NCI-H1436 (cell line): ENCODE measurements around the gene ARHGAP1.

Experiments
- DNase-seq: peaks from one replicate; lab custom pipeline; 2025; lab: John Stamatoyannopoulos, UW

Gene ARHGAP1

DNA sequence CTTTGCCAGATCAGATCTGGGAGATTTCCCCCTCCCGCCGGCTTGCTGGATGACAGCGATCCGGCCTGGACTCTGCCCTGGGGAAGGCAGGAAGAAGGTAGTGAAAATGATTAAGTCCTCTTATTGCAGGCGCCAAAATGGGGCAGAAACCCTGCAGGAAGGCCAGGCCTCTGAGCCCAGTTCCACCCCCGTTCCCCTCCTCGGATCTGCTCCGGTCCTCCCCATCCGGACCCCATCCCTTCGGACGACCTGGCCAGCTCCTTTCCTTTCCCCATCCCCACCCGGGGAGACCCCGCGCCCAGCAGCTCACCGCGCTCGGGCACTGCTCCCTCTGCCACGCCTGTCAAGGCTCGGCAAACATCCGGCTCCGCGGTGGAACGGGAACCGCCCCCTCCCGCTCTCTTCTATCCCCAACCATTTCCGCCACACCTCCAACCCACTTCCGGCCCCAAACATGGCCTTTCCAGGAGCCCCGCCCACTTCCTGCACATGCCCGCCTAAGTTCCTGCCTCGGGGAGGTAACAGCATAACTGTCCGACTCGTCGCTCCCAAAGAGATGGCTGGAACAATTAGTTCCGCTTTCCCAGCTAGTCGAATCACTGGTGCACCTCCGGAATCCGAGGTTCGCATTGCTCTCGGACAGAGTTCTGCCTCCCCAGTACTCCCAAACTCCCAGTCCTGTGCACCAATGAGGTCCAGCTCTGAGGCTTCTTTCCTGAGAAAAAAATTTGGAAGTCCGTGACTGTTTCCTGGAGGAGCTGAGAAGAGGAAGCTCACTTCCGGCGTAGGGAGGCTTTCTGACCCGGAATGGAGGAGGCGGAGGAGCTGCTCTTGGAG lies at the start of gene ARHGAP1, which contains the start of gene ZNF408:
Gene ARHGAP1, minus strand, starts transcription at position 379 of the 837 bp plus-strand sequence. CDS start 4,512 bp downstream, outside the sequence.
Gene ZNF408, plus strand, starts transcription at position 791 of the 837 bp plus-strand sequence. Its CDS starts 17 bp downstream, at position 808.
- peak; percentile 99 for DNase-seq

DNA sequence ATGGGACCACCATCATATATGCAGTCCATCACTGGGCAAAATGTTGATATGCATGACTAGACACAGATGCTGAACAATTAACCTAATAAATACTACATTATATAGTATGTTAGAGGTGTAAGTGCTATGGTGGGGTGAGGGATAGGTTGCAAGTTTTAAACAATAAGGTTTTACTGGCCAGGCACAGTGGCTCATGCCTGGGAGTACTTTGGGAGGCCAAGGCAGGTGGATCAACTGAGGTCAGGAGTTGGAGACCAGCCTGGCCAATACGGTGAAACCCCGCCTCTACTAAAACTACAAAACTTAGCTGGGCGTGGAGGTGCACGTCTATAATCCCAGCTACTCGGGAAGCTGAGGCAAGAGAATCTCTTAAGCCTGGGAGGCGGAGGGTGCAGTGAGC lies 46.7 kb upstream of the ARHGAP1 start:
- no peak for DNase-seq

GRCh38 chr11:46745995-46746394 lies 45.6 kb upstream of the ARHGAP1 start:
- DNase-seq: no peak

- DNase-seq: no peak
These were observed 44.9 kb upstream of the ARHGAP1 start for GRCh38 chr11:46745328-46745727.

DNA sequence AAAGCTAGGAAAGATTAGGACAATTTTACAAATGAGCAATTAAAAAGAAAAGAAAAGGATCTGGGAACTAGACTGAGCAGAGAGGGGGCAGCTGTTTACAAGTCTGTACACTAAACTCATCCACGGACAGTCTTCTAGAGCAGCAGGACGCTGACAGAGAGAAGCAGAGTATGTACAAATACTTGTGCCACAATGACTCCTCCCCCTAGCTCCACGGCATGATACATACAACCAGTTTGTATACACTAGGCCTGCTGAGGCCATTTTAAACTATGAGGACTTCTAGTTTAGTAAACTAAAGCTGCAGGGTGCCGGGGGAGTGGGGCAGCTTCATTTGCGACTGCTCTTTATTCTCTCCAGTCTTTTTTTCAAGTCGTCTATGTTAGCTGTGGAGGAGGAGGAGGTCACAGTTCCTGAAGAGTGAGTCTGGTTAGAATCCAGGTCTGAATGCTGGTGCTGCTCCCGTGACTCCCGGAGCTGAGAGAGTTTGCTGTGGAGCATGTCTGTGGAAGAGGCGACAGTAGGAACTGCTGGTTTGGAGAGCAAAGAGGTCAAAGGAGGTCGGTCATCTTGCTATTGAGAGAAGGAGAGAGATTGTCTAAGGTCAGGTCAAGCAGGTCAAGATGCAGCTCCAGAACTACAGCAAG lies 43.4 kb upstream of the ARHGAP1 start:
- no peak for DNase-seq

DNA sequence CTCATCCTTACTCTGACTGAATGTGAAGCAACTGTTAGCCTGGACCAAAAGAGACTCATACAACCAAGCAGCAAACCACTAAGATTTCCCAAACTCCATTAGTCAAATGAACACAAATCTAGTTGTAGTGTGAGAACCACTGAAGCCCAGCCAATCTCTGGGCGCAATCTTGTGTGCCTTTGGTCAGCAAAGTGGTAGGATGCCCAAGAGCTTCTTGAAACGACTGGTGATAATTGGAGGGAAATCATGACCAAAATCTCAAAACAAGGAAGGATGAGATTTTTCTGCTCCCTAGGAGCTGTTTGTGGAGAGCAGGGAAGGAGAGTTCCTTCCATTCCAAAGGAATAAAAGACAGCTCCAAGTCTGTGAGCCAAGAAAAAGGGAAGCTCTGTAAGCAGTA lies 42.6 kb upstream of the ARHGAP1 start:
- no peak for DNase-seq

- DNase-seq: no peak
These were observed 41.4 kb upstream of the ARHGAP1 start for GRCh38 chr11:46741600-46742484.

DNA sequence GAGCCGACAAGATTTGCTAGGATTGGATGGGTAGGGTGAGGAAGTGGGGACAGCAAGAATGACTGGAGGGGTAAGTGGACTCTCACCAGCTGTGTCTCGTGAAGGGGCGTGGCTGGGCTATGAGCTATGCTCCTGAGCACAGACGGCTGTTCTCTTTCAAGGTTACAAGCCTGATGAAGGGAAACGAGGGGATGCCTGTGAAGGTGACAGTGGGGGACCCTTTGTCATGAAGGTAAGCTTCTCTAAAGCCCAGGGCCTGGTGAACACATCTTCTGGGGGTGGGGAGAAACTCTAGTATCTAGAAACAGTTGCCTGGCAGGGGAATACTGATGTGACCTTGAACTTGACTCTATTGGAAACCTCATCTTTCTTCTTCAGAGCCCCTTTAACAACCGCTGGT lies 38.5 kb upstream of the ARHGAP1 start:
- DNase-seq: no peak

GRCh38 chr11:46737699-46738098 lies 37.3 kb upstream of the ARHGAP1 start:
- no peak for DNase-seq

- DNase-seq: no peak
These were observed 36.2 kb upstream of the ARHGAP1 start for GRCh38 chr11:46736615-46737014.

GRCh38 chr11:46736146-46736545 lies 35.7 kb upstream of the ARHGAP1 start:
- no peak for DNase-seq

GRCh38 chr11:46733234-46733633 lies 32.8 kb upstream of the ARHGAP1 start:
- DNase-seq: no peak

GRCh38 chr11:46731545-46731944 lies 31.1 kb upstream of the ARHGAP1 start:
- no peak for DNase-seq

DNA sequence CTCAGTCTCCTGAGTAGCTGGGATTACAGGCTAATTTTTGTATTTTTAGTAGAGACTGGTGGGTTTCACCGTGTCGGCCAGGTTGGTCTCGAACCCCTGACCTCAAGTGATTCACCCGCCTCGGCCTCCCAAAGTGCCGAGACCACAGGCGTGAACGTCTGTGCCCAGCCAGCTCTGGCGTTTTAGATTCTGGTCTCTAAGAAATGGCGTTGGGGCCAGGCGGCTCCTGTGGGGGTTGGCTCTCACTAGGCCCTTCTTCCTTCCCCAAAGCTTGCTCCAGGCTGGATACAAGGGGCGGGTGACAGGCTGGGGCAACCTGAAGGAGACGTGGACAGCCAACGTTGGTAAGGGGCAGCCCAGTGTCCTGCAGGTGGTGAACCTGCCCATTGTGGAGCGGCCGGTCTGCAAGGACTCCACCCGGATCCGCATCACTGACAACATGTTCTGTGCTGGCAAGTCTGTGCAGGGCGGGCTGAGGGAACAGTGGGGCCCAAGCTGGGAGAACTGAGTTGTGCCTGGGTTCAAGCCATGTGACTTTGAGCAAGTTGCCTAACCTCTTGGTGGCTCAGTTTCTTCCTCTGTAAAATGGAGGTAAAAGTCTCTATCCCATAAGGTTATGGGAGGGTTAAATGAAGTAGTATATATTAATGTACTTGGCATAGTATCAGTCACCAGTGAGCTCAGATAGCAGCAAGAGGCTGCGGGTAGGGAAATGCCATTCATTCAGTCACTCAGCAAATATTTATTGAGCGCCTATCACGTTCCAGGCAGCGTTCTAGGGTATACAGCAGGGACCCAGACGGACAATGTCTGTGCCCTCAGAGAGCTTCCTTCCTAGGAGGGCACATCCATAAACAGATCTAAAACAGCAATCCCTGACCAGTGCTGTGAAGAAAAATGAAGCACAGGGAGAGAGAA lies 28.9 kb upstream of the ARHGAP1 start:
- DNase-seq: no peak

DNA sequence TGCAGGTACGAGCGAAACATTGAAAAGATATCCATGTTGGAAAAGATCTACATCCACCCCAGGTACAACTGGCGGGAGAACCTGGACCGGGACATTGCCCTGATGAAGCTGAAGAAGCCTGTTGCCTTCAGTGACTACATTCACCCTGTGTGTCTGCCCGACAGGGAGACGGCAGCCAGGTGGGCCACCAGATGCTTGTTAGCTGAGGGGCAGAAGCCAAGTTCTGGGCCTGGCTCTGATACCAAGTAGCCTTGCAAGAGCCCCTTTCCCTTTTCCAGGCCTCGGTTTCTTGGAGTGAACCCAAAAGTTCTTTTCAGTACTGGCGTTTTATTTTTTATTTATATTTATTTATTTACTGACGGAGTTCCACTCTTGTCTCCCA lies 28.2 kb upstream of the ARHGAP1 start:
- no peak for DNase-seq

GRCh38 chr11:46727952-46728658 lies 27.7 kb upstream of the ARHGAP1 start:
- no peak for DNase-seq

- no peak for DNase-seq
These were observed 25.9 kb upstream of the ARHGAP1 start for GRCh38 chr11:46726206-46726862.

GRCh38 chr11:46725338-46726205 lies 25.2 kb upstream of the ARHGAP1 start:
- DNase-seq: no peak

DNA sequence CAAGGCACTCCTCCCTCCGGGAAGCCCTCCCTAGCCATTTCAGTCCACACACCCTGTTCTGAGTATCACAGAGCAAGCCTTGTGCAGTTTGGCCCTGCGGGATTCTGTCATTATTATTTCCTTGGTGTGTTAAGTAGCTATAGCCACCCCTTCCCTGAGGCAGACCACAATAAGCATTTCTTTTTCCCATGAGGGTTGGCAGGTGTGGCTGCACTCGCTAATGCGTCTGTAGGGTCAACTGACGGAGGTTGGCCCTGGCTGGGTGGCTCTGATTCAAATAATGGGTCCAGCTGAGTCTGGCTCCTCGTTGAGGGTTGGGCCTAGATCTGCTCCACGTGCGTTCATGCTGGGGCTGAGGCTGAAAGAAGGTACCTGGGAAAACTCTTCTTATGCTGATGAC lies 23.7 kb upstream of the ARHGAP1 start:
- DNase-seq: peak; percentile 6
